ENCODE results near the gene MAT2A.
A peak's percentile ranks its signal among the peaks of the same experiment; 100 is the strongest.
"Not testable (repeated sequence)": the region's sequence is repeated elsewhere in the genome, so short reads cannot be mapped to it uniquely, and the experiment has no call there.

Gene MAT2A

GRCh38 chr2:85524336-85524908, 14.5 kb upstream of the MAT2A start:
- no peak for DNase-seq (ENCODE audit: low read depth)

- no peak for DNase-seq (ENCODE audit: low read depth)
These were observed 13.9 kb upstream of the MAT2A start for GRCh38 chr2:85525029-85525428.

GRCh38 chr2:85525567-85525966, 13.4 kb upstream of the MAT2A start:
- no peak for DNase-seq (ENCODE audit: low read depth)

- no peak for DNase-seq (ENCODE audit: low read depth)
These were observed 11.2 kb upstream of the MAT2A start for GRCh38 chr2:85527787-85528186.

GRCh38 chr2:85528355-85528754, 10.6 kb upstream of the MAT2A start:
- no peak for DNase-seq (ENCODE audit: low read depth)

- no peak for DNase-seq (ENCODE audit: low read depth)
These were observed 9.2 kb upstream of the MAT2A start for GRCh38 chr2:85529809-85530208.

- DNase-seq (ENCODE audit: low read depth): no peak
These were observed 7.4 kb upstream of the MAT2A start for GRCh38 chr2:85531589-85531988.

- no peak for DNase-seq (ENCODE audit: low read depth)
These were observed 4.9 kb upstream of the MAT2A start for GRCh38 chr2:85534099-85534498.

- DNase-seq (ENCODE audit: low read depth): no peak
These were observed 4.1 kb upstream of the MAT2A start for GRCh38 chr2:85534881-85535280.

- no peak for DNase-seq (ENCODE audit: low read depth)
These were observed 2.5 kb upstream of the MAT2A start for GRCh38 chr2:85536479-85536878.

- no peak for DNase-seq (ENCODE audit: low read depth)
These were observed 1.1 kb upstream of the MAT2A start for GRCh38 chr2:85537600-85538506.

GRCh38 chr2:85539361-85540132, 579 bp downstream of the MAT2A start:
- DNase-seq (ENCODE audit: low read depth): peak; percentile 57

GRCh38 chr2:85540133-85540648, 1.2 kb downstream of the MAT2A start:
- DNase-seq (ENCODE audit: low read depth): no peak

GRCh38 chr2:85541262-85541661, 2.3 kb downstream of the MAT2A start:
- no peak for DNase-seq (ENCODE audit: low read depth)

GRCh38 chr2:85541753-85542457, 2.9 kb downstream of the MAT2A start:
- no peak for DNase-seq (ENCODE audit: low read depth)

GRCh38 chr2:85542777-85543176, 3.8 kb downstream of the MAT2A start:
- no peak for DNase-seq (ENCODE audit: low read depth)

GRCh38 chr2:85544254-85544691, 5.3 kb downstream of the MAT2A start:
- not testable (repeated sequence) for DNase-seq (ENCODE audit: low read depth)

GRCh38 chr2:85544915-85545779, 6.2 kb downstream of the MAT2A start:
- not testable (repeated sequence) for DNase-seq (ENCODE audit: low read depth)

GRCh38 chr2:85545780-85546240, 6.8 kb downstream of the MAT2A start:
- DNase-seq (ENCODE audit: low read depth): no peak

GRCh38 chr2:85547089-85547858, 8.3 kb downstream of the MAT2A start:
- no peak for DNase-seq (ENCODE audit: low read depth)

Data from T-helper 22 cell (primary cell).